ENCODE measurements around the gene TPP1. TPM values are rescaled to one million over a fixed set of nuclear protein-coding genes. Genes with fewer than 3 reads are reported as not detected.

TPP1 gene
- total and polyA plus RNA-seq, 9 of the 15 experiments (the other 6 are each of a cell fraction or from before 2014, with no cell fraction given), result 7.5 to 75.8 (median 15.7) TPM

GRCh38 chr11:6623391-6624363, 4.5 kb upstream of the TPP1 start:
- Histone ChIP-seq H4K20me1 (replicated peaks; ENCODE audit: control insufficient read depth, insufficient read depth, low read length) (no peaks in the 10 kb centered on the region), H3K4me1 (replicated peaks in 1 of 2; ENCODE audit: control insufficient read depth in 2 of 2, insufficient read depth in 2 of 2, low read length in 2 of 2) (peaks cover 5 to 36% of the 10 kb centered on the region in 2 experiments; a peak in 4 of 5 replicates), H3K9ac (ENCODE audit: insufficient read depth in 1 of 2, low read depth in 2 of 2, low read length in 2 of 2) (0 out of 4 replicates have a peak overlapping the region, but pooled peaks of 1 of the 2 experiments have one; percentile 53), H3K27ac (ENCODE audit: extremely low read depth, low read depth, low read length) (no peak overlapping the region), H3K4me2 (ENCODE audit: insufficient read depth, low read length) (no peak overlapping the region), H3K27me3 (ENCODE audit: control insufficient read depth in 2 of 2, insufficient read depth in 2 of 2, low read length in 2 of 2) (peaks cover 3 to 37% of the 10 kb centered on the region in 2 experiments; a peak in 4 of 5 replicates), H3K4me3 (no peak overlapping the region), H3K79me2 (ENCODE audit: control insufficient read depth, insufficient read depth, low read length) (peaks cover 6% of the 10 kb centered on the region), H2AFZ (ENCODE audit: low read depth, low read length) (peak overlapping the region; percentile 29; the same call in 1 of the 2 replicates), H3K9me3 (replicated peaks; ENCODE audit: control insufficient read depth, insufficient read depth, low read depth, low read length) (no peaks in the 10 kb centered on the region), H3K36me3 (ENCODE audit: control insufficient read depth, insufficient read depth, low read length) (no peaks in the 10 kb centered on the region), H3K9me1 (ENCODE audit: control insufficient read depth, insufficient read depth, low read length) (no peaks in the 10 kb centered on the region)
- in situ Hi-C loops (cut with MboI), result loop anchor here (5.0 kb wide), 1 partner anchor 59 kb away; the partner anchor contains the start of gene MRPL17
- no peak for FAIRE-seq
- ChIA-PET CTCF (ENCODE audit: low intra/inter-chr PET ratio) (no interaction called here), POLR2A (interaction anchor here (0.6 to 1.1 kb wide), 4 partner anchors 19 to 544 kb away, joined by 3 to 4 read pairs (median 3); no protein-coding TSS in a partner anchor)
- intact Hi-C loops (cut with micrococcal nuclease), result no loop called here
- peak in 1 of 4 experiments; percentile 23 for DNase-seq (ENCODE audit: extremely low read depth in 1 of 4, low spot score in 3 of 4)
- no peak for ATAC-seq
- BruUV-seq (replicated peaks), result no TSS peak
- TF ChIP-seq E2F6 (IDR thresholded peaks at IDR 0.05; ENCODE audit: borderline replicate concordance in 1 of 2, extremely low read depth in 1 of 2, insufficient read depth in 1 of 2, insufficient read length in 1 of 2, low read depth in 1 of 2, low read length in 1 of 2, poor library complexity in 1 of 2, severe bottlenecking in 1 of 2), result peak in 1 of 2 experiments; percentile 28
- no peak for TF ChIP-seq TOE1 (IDR thresholded peaks at IDR 0.05; ENCODE audit: borderline replicate concordance)
- no peak for TF ChIP-seq TOE1 (CRISPR knock-in tag; IDR thresholded peaks at IDR 0.05; ENCODE audit: borderline replicate concordance, low read depth)
- TF ChIP-seq NR2C1 (IDR thresholded peaks at IDR 0.05), result no peak
- no peak for TF ChIP-seq NR2C1 (tag; IDR thresholded peaks at IDR 0.05)
- no peak for TF ChIP-seq RNF2 (IDR thresholded peaks at IDR 0.05)
- TF ChIP-seq ZNF3 (CRISPR knock-in tag; IDR thresholded peaks at IDR 0.05), result no peak
- TF ChIP-seq BHLHE40 (IDR thresholded peaks at IDR 0.05; ENCODE audit: low read length), result peak; percentile 90
- no peak for TF ChIP-seq CREM (IDR thresholded peaks at IDR 0.05; ENCODE audit: low read depth)
- no peak for TF ChIP-seq PTTG1 (tag; IDR thresholded peaks at IDR 0.05; ENCODE audit: low read depth)
- WGBS (ENCODE audit: insufficient coverage, low coverage, missing lambda C conversion rate), result 22% methylated on average over 30 of the region's 31 CpGs

Measured in K562 (cell line).